Measurements from ENCODE around the gene MAPK6.

Gene MAPK6

DNA sequence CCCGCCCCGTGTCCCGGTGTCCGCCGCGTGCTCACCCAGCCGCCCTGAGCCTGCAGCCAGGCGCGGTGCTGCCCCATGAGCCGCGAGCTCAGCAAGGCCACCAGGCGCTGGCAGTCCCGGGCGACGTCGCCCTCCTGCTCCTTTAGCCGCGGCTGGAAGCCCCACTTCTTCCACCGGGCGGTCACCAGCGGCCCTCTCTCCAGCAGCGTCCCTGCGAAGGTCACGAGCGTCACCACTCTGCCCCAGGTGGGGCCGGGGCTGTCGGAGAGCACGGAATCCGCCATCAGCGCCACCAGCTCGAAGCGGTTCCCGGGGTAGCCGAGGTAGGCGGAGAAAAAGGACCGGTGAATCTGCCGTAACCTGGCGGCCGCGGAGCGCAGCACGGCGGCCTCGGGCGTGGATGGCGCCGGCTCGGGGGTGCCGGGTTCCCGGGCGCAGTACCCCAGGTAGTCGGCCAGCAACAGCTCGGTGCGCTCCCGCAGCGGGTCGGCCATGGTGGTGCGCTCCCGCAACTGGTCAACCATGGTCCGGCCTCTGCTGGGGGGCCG is 93.3 kb downstream of the MAPK6 start:
- no peaks in the 10 kb centered on the region for H3K4me1 ChIP-seq (ENCODE audit: insufficient read depth, low read length)
- H3K9me3 ChIP-seq (ENCODE audit: low read length) = no peaks in the 10 kb centered on the region
- H3K27me3 ChIP-seq (ENCODE audit: insufficient read depth, low read length) = no peaks in the 10 kb centered on the region
- H3K4me3 ChIP-seq (ENCODE audit: low read length) = no peak overlapping the region
- H3K36me3 ChIP-seq (ENCODE audit: insufficient read depth, low read length) = no peaks in the 10 kb centered on the region
- H2AFZ ChIP-seq (ENCODE audit: low read depth, low read length) = no peak overlapping the region

DNA sequence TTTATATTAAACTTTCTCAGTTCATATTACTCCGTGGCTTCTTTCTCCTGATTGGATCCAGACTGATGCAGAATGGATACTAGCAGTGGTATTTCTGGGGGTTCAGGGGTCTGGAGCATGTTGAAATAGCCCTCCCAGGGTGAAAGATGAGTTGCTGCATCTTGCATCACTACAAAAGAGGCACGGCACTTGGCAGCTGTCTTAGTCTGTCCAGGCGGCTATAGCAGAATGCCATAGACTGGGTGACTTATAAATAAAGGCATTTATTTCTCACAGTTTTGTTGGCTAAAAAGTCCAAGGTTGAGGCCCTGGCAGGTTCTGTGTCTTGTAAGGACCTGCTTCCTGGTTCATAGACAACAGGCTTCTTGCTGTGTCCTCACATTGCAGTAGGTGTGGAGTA is 94.2 kb downstream of the MAPK6 start:
- H3K36me3 ChIP-seq (ENCODE audit: insufficient read depth, low read length) = no peaks in the 10 kb centered on the region
- peaks cover 4% of the 10 kb centered on the region for H3K4me1 ChIP-seq (ENCODE audit: insufficient read depth, low read length)
- H3K9me3 ChIP-seq (ENCODE audit: low read length) = no peaks in the 10 kb centered on the region
- H2AFZ ChIP-seq (ENCODE audit: low read depth, low read length) = no peak overlapping the region
- H3K27me3 ChIP-seq (ENCODE audit: insufficient read depth, low read length) = no peaks in the 10 kb centered on the region
- H3K4me3 ChIP-seq (ENCODE audit: low read length) = no peak overlapping the region

DNA sequence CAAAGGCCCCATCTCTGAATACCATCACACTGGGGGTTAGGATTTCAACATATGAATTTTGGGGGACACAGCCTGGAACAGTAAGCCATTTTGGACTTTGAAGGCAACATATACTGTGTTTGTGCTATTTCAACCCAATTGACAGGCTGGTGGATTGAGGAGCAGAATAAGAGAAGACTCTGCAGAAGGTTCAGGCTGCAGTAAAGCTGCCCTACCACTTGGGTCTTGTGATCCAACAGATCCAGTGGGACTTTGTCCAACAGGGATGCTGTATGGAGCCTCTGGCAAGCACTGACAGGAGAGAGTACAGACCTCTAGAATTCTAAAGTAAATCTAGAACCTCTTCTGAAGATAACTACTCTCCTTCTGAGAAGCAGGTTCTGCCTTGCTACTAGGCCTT is 94.7 kb downstream of the MAPK6 start:
- Histone ChIP-seq H2AFZ (ENCODE audit: low read depth, low read length) (no peak overlapping the region), H3K4me1 (ENCODE audit: insufficient read depth, low read length) (peaks cover 4% of the 10 kb centered on the region), H3K27me3 (ENCODE audit: insufficient read depth, low read length) (no peaks in the 10 kb centered on the region), H3K4me3 (ENCODE audit: low read length) (no peak overlapping the region), H3K36me3 (ENCODE audit: insufficient read depth, low read length) (no peaks in the 10 kb centered on the region), H3K9me3 (ENCODE audit: low read length) (no peaks in the 10 kb centered on the region)

DNA sequence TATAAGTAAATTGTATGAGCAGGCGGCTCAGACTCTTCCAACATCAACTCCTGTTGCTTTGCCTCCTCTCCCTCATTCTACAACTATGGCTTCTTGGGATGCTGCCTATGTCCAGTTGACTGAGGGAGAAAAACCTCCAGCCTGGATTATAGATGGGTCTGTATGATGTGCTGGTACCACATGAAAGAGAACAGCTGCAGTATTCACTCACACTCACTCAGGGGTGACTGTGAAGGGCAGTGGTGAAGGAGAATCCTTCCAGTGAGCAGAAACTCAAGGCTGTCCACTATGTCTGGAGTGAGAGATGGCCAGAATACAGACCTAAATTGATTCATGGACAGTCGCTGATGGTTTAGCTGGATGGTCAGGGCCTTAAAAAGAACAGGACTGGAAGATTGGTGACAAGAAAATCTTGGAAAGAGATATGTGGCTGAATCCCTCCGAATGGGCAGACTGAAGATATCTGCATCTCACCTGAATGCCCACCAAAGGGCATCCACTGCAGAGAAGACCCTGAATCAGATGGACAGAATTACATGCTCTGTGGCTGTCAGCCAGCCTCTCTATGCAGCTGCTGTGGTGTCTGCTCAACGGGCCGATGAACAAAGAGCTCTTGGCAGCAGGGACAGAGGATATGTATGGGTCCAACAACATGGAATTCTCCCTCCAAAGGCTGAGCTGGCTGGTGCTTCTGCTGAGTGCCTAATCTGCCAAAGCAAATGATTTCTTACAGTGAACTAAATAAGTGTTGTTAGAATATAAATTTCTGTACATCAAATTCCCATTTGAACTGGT is 95.4 kb downstream of the MAPK6 start:
- no peak overlapping the region for H2AFZ ChIP-seq (ENCODE audit: low read depth, low read length)
- peaks cover 4% of the 10 kb centered on the region for H3K4me1 ChIP-seq (ENCODE audit: insufficient read depth, low read length)
- no peaks in the 10 kb centered on the region for H3K9me3 ChIP-seq (ENCODE audit: low read length)
- no peak overlapping the region for H3K4me3 ChIP-seq (ENCODE audit: low read length)
- H3K27me3 ChIP-seq (ENCODE audit: insufficient read depth, low read length) = no peaks in the 10 kb centered on the region
- no peaks in the 10 kb centered on the region for H3K36me3 ChIP-seq (ENCODE audit: insufficient read depth, low read length)

DNA sequence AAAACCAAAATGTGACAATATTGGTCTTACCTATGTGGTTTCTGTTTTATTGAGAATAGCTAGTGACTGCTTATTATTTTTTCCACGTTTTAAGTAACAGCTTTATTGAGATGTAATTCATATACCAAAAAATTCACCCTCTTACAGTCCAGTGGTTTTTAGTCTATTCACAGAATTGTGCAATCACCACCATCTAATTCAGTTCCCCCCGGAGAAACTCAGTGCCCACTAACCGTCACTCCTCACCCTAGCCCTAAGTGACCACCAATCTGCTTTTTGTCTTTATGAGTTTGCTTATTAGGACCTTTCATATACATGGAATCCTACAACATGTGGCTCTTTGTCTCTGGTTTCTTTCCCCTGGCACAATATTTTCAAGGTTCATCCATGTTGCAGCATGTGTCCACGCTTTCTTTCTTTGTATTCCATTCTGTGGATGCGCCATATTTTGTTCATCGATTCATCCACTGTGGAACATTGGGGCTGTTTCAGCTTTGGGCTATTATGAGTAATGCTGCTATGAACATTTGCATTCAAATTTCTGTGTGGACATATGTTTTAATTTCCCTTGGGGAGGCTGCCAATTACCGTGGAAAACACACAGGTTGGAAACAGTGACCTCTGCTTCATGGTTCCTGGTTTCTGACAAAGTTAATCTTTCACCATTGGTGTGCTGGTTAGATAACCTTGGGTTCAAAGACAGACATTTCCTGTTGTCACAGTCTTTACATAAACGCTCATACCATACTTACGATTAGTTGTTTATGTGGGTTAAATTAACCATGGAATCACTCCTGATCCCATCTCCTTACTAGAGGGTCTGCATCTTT is 96.8 kb downstream of the MAPK6 start:
- Histone ChIP-seq H3K36me3 (ENCODE audit: insufficient read depth, low read length) (no peaks in the 10 kb centered on the region), H2AFZ (ENCODE audit: low read depth, low read length) (no peak overlapping the region), H3K27me3 (ENCODE audit: insufficient read depth, low read length) (no peaks in the 10 kb centered on the region), H3K9me3 (ENCODE audit: low read length) (no peaks in the 10 kb centered on the region), H3K4me1 (ENCODE audit: insufficient read depth, low read length) (peaks cover 4% of the 10 kb centered on the region), H3K4me3 (ENCODE audit: low read length) (no peak overlapping the region)
